Measurements from ENCODE around the gene CAB39L.
"Not testable (repeated sequence)": the region's sequence is repeated elsewhere in the genome, so short reads cannot be mapped to it uniquely, and the experiment has no call there.

Gene CAB39L

DNA sequence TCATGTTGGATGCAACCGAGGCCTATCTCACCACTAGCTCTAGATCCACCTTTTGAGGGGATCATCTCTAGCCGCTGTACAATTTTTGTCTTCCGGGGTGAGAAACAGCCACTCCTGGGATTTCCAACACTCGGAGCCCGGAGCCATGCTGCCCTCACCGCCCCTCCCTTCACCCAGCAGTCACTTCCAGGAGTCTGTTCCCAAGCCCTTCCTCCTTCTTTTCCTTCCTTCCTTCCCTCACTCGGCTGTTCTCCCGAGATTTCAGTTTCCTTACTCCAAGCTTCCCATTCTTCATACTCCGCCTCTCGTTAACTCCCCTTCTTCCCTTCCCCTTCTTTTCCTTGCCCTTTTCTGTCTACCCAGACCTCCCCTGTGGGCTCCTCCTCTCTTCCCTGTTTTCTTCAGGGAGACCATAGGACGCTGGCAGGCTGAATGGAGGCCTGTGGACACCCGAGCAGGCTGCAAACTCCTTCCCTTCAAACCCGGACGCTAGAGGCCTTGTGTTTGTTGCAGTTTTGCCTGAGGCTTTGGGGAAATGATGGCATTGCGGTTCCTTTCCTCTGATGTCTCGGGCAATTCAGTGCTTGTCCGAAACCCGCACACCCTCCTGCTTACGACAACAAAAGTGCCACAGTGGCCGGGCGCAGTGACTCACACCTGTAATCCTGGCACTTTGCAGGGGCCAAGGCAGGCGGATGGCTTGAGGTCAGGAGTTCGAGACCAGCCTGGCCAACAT is 96.0 kb downstream of the CAB39L start:
- DNase-seq (ENCODE audit: low read depth in 2 of 2): no peak

DNA sequence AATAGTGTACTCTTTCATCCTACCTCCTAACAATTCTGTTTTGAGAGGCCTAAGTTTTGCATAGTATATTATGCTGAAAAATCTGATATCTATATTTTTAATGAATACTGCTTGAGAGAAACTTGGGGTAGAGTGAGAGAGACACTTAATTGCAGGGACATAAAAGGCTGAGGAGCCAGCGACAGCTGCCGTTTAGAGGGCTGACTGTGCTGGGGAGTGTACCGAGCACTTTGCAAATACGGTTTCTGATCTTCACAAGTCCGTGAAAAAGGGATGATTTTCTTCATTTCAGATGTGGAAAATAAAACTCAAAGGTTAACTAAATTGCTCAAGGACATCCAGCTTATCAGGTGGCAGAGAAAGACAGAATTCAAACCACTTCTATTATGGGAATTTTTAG is 97.4 kb downstream of the CAB39L start:
- no peak for DNase-seq (ENCODE audit: low read depth in 2 of 2)

DNA sequence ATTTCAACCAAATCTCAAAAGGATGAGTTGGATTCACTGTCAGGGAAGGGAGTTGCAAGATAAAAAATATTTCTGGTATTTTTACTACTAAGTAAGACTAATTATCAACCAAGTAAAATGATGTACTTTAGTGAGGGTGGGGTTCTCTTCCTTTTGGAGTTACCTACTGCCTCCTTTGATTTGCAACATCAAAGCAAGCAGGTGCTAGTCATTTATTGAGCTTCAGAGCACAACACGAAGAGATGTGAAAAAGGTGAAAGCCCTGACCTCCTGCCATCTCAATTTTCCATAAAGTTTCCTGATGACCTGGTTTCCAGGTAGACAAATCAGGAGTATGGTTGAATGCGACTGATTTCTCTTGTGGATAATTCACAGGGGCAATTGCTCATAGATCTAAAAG is 100.1 kb downstream of the CAB39L start:
- DNase-seq (ENCODE audit: low read depth in 2 of 2): no peak

DNA sequence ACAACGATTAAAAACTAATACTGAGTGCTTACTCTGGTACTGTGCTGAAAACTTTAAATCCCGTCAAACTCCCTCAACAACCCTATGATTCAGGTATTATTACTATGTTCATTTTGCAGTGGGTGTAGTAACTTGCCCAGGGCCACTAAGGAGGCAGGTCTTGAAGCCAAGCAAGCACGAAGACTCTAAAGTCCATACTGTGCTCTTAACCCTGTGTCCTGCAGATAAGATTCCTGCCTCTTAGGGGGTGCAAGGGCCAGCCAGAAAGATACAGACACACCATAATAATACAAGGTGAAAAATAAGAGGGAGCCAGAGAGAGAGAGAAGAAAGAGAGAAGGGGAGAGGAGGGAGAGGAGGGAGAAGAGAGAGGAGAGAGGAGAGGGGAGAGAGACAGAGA is 100.6 kb downstream of the CAB39L start:
- DNase-seq (ENCODE audit: low read depth in 2 of 2): no peak

DNA sequence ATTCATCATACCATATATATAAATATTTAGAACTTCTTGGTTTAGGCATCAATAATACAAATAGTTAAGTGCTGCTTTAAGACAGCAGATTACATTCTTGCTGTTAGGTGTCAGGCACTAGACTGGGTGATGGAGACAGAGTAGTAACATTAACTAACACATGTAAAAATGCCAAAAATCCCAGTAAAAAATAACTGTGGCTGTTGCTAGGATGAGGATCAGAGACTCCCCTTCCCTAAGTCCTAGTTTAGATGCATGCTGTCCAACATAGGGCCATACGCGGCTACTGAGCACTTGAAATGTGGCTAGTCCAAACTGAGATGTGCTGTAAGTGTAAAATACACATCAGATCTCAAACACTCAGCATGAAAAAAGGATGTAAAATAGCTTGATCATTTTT is 101.4 kb downstream of the CAB39L start:
- DNase-seq (ENCODE audit: low read depth in 2 of 2): no peak

DNA sequence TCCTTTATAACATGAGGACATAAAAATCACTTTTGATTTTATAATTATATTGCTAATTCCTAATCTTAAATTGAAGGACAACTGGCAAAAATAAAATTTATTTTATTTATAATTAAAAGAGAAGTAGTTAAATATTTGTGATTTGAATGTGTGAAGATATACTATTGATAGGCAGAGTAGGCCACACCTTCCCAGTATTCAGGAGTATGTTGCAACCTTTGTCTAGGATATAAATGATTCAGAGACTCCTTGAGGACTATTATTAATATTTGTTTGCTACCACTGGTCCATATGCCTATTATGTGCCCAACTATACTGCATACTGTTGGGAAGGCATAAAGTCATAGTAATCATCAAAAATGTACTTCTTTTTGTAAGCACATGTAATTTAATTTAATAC is 101.9 kb downstream of the CAB39L start:
- no peak for DNase-seq (ENCODE audit: low read depth in 2 of 2)

DNA sequence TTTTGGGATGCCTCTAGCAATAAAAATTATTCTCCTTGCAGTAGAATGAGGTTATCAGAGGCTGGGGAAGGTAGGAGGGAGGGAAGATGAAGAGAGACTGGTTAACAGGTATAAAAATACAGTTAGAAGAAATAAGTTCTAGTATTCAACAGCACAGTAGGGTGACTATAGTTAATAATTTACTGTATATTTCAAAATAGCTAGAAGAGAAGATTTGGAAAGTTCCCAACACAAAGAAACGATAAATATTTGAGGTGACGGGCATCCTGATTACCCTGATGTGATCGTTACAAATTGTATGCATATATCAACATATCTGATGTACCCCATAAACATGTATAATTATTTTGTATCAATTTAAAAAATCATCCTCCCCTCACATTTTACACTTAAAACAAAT is 102.3 kb downstream of the CAB39L start:
- no peak for DNase-seq (ENCODE audit: low read depth in 2 of 2)

DNA sequence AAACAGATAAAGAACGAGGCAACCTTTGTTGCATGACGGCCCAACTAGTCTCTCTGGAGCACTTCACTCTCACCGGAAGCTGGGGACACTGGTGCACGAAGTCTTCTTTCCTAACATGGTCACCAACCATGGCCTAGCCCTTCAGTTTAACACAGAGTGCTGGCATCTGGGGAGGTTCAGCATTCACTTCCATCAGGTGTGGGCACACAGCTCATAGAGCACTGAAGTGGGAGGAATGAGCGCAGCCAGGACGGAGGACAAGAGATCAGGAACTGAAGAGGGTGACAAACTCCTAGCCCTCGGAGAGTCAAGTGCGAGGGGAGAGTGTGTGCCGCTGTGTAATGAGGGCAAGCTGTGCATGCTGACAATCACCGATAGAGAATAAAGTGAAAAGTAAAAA is 103.7 kb downstream of the CAB39L start:
- DNase-seq (ENCODE audit: low read depth in 2 of 2): no peak

DNA sequence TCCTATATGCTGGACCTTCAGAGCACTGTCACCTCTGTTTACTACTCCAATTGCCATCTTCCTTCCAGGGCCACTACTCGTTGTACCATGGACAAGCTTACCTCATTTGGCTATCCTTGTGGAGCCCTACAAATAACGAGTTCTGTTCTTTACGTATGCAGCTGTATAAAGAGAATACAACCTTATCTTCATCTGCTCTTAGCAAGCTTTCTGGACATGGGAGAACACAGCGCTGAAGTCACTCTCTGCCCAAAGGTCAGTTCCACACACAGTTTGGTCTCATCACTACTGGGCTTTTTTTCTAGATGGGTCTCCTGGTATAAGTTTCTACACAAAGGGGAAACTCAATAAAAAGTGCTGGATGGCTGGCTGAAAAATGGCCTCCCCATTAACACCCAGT is 107.2 kb downstream of the CAB39L start:
- DNase-seq (ENCODE audit: low read depth in 2 of 2): no peak

DNA sequence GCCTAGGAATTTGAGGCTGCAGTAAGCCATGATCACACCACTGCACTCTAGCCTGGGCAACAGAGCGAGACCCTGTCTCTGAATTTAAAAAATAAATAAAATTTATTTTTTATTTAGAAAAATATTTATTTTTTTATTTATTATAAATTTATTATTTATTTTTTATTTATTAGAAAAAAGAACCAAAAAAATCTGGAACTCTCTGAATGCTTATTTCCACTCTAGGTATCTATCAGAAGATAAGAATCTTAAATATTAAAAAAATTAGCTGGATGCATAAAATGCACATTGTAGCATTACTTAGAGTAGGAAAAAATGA is 113.4 kb downstream of the CAB39L start:
- no peak for DNase-seq (ENCODE audit: low read depth in 2 of 2)

DNA sequence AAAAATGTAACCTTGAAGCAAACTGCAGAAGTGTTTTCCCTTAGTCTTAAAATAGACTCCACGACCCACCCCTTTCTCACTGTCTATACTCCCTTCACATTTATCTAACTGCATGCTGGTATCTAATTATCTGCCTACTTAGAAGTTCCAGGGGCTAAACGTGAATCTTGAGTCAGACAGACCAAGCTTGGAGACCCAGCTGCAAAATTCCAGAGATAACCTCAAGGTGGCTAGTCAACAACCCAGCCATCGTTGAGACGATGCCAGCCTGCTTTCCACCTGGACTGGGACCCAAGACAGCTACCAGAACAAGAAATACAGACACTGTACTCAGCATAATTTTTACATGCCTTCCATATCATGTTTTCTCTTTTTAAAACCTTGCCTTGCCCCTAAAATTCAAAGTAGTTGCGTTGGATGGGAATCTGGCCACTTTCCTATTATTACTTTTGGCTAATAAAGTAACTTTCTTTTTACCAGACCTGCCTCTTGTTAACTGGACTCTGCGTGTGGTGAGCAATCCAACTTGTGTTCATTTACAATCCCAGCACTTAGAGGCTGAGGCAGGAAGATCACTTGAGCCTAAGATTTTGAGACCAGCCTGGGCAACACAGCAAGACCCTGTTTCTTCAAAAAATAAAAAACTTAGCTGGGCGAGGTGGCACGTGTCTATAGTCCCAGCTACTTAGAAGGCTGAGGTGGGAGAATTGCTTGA is 113.9 kb downstream of the CAB39L start:
- no peak for DNase-seq (ENCODE audit: low read depth in 2 of 2)

DNA sequence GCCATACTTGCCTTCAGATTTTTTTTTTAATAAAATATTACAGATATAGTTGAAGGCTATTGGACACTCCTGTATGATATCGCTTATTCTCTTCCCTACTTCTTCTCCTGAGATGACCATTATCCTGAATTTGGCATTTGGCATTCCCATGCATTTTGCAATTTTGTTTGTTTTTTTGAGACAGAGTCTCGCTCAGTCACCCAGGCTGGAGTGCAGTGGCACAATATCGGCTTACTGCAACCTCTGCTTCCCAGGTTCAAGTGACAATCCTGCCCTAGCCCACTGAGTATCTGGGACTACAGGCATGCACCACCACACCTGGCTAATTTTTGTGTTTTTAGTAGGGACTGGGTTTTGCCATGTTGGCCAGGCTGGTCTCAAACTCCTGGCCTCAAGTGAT is 116.7 kb downstream of the CAB39L start:
- DNase-seq (ENCODE audit: low read depth in 2 of 2): not testable (repeated sequence)

DNA sequence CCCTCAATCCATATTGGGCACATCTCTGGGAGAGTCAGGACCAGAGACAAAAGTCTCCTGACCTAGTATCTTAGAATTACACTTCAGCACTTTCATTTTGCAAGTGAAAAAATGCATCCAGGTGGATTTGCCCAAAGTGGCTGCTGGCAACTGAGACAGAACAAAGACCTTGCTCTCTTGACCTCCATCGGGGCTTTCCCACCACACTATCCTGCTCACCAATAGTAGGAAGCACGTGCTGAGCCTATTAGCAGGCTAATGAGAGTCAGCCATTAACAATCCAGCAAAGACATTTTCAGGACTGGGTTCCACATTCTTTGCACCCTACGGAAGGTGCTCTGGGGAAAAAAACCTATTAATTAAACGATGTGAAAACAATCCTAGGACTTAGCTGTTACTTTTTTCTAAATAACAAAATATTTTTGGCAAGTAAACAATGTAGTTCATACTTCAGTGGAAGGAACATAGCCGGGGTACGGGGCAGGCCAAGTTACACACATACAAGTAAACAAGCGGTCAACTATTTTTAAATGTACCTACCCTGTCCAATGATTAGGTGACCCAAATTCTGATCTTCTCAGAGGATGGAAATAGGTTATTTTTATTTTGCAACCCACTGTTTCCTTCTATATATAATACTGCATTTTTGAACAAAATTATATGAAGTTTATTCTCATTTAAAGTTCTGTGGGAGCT is 117.5 kb downstream of the CAB39L start:
- no peak for DNase-seq (ENCODE audit: low read depth in 2 of 2)

DNA sequence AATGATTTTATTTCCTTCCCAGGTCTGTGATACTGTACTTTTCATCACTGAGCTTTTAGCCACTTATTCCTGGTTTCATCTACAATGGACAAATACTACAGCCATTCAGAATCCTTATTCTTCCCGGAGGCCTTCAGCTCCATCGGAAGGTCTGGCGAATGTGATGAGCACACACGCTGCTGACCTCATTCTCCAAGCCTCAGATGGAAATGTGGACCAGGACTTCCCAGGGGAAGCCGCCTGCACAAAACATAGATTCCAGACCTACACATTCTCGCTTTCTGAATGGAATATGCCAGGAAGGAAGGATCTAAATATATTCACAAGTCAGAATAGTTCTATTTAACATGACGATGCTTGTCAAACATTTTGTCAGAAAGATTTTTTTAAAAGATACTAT is 120.5 kb downstream of the CAB39L start:
- no peak for DNase-seq (ENCODE audit: low read depth in 2 of 2)

DNA sequence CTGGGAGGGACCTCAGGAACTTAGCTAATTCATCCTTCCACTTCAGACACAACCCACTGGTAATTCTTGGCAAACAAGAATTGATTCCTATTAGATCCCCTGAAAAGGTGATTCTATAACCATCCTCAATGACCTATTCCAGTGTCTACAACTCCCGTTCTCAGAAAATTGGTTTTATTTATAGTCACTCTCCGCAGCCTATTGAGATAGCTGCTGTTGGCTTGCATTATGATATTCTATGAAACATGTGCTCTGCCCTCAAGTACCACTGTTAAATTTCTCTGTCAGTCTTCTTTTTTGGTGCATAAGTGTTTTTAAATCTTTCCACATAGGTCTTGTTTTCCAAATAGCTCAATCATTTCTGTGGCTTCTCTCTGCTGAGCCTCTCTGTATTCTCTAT is 121.2 kb downstream of the CAB39L start:
- DNase-seq (ENCODE audit: low read depth in 2 of 2): no peak

DNA sequence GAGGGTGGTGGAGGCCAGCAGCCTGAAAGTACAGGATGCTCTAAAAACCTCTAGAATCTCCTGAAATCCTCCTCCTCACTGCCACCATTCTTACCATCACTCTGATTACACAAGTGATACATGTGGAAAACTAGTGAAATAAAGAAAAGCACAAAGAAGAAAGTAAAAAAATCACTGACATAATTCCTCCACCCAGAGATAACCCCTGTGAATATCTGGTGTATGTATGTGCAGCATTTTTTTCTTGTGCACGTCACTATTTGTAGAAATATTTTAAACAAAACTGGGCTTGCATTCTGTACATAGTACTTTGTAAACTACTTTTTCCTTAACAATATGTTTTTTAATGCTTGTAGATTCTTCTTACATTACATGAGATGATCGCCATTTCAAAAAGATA is 122.9 kb downstream of the CAB39L start:
- DNase-seq (ENCODE audit: low read depth in 2 of 2): no peak

DNA sequence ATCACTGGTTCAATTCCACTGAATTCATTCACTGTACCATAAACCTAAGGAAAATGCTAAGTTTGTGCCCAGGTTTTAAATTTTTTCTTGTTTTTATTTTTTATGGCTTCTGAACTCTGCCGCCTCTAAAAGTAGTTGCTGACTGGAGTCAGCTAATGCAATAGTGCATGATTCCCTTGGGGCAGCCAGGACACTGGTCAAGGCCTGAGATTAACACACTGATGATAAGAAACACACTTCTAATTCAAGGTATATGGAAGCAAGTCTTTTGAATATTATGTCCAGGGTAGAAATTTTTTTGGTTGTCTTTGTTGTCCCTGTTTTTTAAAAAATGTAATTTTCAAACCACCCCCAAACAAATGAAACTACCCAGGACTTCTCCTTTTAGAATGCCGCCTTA is 123.9 kb downstream of the CAB39L start:
- no peak for DNase-seq (ENCODE audit: low read depth in 2 of 2)

DNA sequence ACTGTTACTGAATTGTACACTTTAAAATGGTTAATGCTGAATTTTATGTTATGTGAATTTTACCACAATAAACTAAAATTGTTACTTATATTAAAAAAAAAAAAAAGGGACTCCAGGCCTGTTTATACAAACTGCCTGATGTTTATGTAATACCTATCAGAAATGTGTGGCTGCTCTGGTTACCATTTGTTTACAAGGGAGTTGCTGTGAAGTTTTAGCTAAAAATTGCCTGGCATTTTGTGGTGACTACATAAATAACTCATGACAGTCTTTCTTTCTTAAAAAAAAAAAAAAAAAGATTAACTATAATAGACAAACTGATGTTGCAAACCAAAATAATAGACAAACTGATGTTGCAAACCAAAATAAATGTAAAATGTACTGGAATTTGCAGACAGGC is 124.3 kb downstream of the CAB39L start:
- DNase-seq (ENCODE audit: low read depth in 2 of 2): no peak

DNA sequence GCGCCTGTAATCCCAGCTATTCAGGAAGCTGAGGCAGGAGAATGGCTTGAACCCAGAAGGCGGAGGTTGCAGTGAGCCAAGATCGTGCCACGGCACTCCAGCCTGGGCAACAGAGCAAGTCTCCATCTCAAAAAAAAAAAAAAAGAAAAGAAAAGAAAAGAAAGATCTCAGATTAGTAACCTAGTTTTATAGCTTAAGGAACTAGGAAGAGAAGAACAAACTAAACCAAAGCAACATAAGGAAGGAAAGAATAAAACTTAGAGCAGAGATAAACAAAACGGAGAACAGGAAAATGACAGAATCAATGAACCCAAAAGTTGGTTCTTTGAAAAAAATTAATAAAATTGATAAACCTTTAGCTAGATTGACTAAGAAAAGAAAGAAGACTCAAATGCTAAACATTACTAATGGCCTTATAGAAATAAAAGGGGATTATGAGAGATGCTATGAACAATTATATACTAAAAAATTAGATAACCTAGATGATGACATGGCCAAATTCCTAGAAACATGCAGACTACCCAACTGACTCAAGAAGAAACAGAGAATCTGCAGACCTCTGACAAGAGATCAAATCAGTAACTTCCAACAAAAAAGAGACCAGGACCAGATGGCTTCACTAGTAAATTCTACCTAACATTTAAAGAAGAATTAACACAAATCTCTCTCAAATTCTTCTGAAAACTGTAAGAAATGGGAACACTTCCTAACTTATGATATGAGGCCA is 127.9 kb downstream of the CAB39L start:
- DNase-seq (ENCODE audit: low read depth in 2 of 2): no peak

DNA sequence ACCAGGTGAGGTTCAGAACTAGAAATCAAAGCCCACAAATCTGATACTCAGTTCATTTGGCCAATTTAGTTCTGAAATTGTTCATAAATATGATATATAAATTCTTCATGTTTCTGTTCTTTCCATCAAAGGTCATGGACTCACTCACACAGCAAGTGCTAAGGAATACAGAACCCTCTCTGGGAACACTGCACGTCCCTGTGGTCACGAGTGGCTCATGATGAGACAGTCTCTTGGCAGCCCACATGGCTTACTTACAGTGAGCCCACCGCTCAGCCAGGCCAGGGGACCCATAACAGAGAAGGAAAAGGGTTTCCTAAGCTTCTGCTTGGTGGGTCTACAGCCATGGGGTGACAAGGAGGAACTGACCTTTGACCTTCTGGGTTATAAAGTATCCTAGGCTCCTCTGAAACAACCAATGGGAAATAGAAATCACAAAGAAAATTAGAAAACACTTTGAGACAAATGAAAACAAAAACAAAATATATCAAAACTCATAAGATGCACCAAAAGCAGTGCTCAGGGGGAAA is 128.8 kb downstream of the CAB39L start:
- DNase-seq (ENCODE audit: low read depth in 2 of 2): no peak

DNA sequence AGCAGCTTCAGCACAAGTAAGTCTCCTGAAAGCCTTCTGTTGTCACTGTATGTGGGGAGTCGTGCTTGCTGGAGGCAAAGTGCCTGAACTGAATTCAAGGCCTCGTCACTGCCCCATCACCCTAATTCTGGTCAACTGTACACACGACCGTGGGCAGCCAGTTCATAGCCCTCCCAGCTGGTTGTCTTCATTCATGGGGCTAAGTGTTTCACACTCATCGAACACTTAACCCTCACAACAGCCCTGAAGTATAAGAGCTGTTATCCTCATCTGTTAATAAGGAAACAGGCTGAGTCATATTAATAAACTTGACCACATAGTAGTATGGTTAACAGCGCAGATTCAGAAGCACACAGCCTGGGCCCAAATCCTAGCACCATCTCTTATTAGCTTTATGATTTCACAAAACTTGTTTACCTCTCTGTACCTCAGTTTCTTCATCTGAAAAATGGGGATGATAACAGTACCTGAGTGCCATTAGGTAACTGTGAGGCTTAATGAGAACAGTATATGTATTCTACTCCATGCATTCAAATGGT is 129.5 kb downstream of the CAB39L start:
- DNase-seq (ENCODE audit: low read depth in 2 of 2): no peak

DNA sequence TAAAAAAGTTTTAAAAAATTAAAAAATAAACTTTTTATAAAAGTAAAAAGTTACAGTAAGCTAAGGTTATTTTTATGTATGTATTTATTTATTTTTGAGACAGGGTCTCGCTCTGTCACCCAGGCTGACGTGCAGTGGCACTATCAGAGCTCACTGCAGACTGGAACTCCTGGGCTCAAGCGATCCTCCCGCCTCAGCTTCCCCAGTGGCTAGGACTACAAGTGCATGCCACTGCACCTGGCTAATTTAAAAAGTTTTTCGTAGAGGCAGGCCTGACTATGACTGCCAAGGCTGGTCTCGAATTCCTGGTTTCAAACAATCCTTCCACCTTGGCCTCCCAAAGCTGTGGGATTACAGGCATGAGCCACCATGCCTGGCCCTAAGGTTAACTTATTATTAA is 132.0 kb downstream of the CAB39L start:
- DNase-seq (ENCODE audit: low read depth in 2 of 2): no peak
